HG02938 (cell line): ENCODE data around the gene LRRC14B.

Experiments used
- ATAC-seq: cut with Tn5 transposase; IDR thresholded peaks from one replicate; pipeline ENCODE4 v1.9.1; 2021; ENCODE audit warnings: mild to moderate bottlenecking, moderate library complexity; ENCODE audit not compliant: unreplicated experiment

Gene LRRC14B

DNA sequence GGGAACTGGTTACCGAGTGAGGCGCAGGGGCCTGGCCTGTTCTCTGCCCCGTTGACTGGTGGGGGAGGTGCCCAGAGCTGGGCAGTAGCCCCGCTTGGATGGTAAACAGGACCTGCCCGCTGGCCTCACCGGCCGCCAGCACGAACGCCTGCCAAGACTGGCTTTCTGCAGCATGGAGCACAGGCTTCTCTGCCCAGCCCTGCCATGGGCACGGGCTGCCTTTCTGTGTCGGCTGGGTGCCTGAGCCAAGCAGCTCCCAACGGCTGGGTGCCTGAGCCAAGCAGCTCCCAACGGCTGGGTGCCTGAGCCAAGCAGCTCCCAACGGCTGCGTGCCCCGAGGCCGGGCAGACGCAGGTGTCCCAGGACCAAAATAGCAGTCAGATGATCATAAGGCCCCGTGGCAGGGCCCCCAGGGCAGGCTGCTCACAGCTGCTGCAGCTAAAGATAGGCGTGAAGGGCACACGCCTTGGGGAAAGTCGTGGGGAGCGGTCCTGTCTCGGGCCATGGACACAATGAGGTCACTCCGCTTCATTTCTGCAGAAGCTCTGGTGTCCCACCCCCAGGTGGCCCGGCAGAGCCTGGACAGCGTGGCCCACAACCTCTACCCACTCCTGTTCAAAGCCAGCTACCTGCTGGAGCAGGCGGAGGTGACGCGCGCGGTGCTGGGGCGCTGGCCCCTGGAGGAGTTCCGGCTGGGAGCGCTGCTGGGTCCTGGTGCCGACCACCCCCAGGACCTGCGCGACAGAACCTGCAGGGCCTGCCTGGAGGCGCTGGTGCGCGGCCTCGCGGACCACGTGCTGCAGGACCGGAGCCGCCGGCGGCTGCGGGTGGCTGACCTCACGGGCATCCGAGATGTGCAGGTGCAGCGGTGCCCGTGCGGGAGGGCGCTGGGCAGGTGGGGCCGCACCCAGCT is at the start of gene LRRC14B:
Gene LRRC14B, plus strand, starts transcription at position 460 of the 913 bp plus-strand sequence. Its CDS starts 44 bp downstream, at position 504.
- no peak for ATAC-seq

DNA sequence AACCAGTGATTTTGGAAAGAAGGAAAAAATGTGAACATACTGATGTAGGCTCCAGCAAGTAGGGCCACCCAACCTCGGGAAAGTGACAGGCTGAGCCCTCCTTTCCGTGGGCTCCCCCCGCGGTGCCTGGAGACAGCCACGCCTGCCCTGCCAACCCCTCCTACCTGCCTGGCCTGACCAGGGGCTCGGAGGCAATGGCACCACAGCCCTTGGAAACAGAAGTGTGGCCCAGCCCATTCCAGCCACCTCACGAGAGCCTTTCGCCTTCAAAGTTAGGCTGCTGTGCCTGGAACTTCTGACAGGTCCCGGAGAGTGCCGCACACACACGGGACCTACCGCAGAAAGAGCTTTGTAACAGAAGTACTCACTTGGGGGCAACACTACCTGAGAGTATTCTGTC is 49.5 kb upstream of the LRRC14B start:
- ATAC-seq = no peak

DNA sequence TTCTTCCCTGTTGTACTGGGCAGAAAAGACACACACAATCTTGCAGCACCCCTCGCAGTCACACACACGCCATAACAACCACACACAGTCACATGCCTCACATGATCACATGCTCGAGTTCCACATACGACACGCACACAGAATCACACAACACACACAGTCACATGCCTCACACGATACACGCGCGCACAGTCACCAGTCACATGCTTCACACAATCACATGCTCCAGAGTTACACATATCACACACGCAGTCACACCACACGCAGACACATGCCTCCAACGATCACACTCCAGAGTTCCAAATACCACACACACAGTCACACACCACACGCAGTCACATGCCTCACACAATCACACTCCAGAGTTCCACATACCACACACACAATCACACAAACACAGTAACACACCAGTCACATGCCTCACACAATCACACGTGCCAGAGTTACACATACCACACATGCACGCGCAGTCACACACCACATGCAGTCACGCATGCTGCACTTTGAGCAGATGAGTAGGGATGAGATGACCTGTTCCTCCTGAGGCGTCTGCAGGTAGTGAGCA is 49.0 kb upstream of the LRRC14B start:
- ATAC-seq = no peak

DNA sequence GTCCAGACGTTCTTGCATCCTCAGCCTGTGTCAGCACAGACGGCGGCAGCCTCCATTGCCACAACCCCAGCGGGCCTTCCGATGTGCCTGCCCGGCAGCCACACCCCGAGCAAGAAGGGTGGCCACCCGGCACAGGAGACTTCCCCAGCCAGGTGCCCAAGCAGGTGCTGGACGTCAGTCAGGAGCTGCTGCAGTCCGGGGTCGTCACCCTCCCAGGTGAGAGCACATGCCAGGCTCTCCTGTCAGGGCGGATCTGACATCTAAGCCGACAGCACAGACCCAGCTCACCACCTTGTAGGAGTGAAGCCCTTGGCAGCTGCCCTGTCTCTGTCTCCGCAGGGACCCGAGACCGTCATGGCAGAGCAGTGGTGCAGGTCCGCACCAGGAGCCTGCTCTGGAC is 48.3 kb upstream of the LRRC14B start:
- ATAC-seq = no peak

DNA sequence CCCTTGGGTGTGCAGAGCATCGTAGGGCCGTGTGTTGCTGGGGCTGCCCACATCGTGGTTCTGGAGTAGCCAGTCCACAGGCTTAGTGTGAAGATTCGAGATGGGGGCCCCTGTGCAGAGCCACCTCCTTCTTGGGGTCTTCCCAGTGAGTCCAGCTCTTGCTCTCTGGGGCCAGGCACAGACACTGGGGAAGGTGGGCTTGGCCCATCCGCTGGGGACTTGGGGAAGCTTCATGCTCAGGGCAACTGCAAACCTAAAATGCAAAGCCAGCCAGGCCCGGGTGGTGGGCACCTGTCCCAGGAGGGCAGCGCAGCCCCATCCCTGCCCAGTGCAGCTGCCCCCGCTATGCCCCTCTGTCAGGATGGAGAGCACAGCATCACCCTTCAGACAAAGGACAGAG is 46.4 kb upstream of the LRRC14B start:
- no peak for ATAC-seq

DNA sequence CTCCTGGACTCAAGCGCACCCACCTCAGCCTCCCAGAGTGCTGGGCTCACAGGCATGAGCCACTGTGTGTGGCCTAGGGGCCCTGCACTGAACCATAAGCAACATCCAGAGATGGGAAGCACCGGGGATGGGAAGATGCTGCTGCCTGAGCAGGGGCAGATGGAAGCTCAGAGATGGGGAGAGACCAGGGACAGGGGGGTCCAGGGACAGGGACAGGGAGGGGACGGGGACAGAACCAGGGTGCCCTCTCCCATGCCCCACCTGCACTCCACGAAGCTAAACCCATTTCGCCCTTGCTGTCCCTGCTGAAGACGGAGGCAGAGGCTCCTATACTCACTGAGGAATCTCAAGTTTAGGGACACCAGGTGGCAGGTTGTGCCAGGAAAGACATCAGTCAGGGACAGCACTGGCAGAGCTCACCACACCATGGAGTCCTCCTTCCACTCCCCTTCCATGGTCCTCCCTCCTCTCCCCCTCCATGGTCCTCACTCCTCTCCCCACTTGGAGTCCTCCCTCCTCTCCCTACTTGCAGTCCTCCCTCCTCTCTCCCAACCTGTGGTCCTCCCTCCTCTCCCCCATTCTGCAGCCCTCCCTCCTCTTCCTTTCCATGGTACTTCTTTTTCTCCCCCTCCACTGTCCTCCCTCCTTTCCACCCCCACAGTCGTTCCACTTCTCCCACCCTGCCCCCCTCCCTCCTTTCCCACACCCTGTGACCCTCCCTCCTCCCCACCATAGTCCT is 45.5 kb upstream of the LRRC14B start:
- no peak for ATAC-seq

DNA sequence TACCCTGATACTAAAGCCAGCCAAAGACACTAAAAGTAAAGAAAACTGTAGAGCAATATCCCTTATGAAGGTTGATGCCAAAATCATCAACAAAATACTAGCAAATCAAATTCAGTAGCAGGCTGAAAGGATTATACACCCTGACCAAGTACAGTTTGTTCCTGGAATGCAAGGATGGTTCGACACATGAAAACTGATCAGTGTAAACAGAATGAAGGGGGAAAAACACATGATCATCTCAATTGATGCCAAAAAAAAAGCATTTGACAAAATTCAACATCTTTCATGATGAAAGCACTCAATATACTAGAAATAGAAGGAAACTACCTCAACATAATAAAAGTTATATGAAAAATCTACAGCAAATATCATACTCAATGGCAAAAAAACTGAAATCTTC is 43.5 kb upstream of the LRRC14B start:
- no peak for ATAC-seq

DNA sequence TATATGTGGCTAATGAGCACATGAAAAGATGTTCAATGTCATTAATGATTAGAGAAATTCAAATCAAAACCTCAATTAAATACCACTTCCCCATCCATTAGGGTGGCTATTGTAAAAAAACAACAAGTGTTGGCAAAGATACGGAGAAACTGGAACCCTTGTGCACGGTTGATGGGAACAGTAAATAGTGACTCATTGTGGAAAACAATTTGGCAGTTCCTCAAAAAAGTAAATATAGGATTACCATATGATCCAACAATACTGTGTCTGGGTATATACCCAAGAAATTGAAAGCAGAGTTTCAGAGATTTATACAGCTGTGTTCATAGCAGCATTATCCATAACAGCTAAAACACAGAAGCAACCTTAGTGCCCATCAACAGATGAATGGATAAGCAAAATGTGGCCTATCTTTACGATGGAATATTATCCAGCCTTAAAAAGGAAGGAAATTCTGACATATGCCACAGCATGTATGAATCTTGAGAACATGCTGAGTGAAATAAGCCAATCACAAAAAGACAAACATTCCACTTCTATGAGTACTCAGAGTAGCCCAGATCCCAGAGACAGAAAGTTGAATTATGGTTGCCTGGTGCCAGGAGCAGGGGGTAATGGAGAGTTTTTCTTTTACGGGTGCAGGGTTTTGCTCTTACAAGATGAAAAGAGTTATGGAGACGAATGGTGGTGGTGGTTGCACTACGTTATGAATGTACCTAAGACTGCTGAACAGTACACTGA is 41.4 kb upstream of the LRRC14B start:
- no peak for ATAC-seq

DNA sequence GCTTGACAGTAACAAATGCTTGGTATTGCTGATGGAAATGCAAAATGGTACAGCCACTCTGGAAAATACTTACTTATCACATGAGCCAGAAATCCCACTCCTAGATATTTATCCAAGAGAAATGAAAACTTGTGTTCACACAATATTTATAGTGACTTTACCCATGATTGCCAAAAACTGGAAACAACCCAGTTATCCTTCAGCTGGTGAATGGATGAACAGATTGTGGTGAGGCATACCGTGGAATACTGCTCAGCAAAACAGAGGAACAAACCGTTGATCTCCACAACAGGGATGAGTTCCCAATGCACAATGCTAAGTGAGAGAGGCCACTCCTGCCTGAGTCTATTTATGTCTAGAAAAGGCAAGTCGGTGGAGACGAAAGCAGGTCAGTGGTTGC is 40.5 kb upstream of the LRRC14B start:
- no peak for ATAC-seq

DNA sequence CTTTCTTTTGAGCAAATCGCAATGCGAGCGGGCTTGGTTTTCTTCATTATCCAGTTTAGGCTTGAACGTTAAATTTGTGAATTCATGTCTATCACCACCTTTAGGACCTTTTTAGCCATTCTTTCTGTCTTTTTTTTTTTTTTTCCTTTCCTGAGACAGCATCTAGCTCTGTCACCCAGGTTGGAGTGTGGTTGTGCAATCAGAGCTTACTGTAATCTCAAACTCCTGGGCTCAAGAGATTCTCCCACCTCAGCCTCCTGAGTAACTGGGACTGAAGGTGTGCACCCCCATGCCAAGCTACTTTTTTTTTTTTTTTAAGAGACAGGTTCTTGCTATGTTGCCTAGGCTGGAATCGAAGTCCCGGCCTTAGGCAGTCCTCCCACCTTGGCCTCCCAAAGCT is 39.2 kb upstream of the LRRC14B start:
- ATAC-seq = no peak

DNA sequence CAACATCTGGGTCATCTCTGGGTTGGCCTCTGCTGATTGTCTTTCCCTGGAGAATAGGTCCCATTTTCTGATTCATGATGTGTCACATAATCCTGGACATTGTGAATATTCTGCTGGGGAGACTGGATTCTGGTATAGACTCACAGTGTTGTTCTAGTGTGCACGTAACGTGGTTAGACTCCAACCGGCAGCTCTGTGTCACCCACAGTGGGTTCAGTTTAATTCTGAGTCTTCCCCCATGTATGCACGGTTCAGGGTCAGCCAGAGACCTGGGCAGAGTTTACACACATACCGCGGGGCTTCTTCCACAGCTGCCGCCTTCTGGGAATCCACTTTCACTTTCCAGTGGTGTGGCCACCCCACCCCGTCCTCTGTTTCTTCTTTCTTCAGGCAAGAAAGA is 38.0 kb upstream of the LRRC14B start:
- ATAC-seq = no peak

DNA sequence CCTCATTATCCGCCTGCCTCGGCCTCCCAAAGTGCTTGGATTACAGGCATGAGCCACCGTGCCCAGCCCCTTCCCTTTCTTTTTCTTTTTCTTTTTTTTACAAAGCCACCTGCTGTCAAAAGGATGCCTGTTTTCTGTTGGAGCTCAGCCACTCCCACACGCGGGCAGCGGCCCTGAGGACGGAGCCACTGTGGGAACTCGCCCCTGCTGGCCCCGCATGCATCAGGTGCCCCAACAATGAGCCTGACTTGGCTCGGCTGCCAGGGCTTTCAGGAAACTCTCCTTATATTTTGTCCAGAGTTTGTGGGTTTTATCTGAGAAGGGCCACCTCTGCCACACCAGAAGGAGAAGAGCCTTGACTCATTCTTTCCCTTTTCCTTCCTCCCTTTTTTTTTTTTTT is 37.1 kb upstream of the LRRC14B start:
- no peak for ATAC-seq

DNA sequence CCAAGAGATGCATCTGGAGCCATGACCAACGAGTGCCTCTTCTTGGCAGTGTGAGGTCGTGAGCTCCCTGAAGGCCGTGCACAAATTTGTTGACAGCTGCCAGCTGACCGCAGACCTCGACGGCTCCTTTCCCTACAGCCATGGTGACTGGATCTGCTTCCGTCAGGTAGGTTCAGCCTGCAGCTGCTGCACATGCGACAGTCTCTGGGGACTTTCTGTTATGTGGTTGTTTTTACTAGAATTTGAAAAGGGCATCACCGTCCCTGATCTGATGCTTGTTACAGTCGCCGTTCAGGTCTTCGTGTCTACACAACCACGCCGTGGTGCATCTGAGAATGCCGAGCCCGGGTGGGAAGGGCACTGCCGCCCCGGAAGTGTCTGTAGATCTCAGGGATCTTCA is 36.5 kb upstream of the LRRC14B start:
- ATAC-seq = no peak

DNA sequence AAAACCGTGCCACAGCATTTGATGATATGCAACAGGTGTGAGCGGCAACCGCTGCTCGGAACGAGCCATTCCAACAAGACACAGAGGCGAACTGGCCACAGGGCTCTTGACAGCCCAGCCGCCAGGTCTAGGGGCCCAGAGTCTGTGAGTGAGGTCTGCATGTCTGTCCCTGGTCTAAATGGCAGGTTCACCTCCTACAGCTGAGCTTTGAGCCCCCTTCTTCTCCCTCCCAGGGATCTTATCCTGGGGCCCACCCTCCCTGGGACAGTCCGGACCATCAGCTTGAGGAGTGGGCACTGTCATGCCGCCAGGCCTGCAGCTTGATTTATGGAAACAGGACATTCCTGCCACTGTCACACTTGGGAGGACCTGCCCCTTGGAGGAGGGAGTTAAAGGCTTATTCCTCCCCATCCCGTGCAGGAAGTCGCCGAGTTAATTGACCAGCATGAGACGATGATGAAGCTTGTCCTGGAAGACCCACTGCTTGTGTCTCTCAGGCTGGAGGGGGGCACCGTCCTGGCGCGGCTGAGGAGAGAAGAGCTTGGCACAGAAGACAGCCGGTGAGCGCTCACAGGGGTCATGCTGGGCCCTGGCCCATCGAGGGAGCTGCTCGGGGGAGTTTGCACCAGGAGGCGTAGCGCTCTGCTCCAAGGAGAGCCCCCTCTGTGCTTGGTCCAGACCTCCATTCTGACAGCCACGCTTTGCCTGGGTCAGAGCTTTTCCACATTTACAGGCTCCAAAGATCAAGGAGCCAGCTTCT is 35.5 kb upstream of the LRRC14B start:
- ATAC-seq = no peak

DNA sequence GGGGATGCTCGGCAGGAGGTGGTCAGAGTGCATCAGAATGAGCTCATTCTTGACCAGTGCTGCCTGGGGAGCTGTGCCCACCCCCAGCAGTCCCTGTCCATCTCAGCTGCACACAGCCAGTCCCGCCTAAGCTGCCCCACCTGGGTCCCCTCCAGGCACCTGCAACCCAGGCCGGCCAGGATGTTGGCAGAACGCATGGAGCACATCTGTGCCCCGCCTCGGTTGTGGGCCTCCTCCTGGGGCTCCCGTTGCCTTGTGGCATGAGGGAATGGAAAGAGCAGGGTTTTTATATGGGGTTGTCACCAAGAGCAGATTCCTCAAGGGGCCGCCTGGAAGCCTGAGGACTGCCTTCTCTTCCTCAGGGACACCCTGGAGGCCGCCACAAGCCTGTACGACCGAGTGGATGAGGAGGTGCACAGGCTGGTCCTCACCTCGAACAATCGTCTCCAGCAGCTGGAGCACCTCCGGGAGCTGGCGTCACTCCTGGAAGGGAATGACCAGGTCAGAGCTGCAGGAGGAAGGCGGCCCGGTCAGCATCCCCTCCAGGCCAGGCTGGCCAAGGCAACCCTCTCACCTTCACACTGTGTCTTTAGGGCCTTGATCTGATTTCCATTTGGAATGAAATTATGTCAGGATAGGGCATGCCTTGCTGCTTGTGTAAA is 34.8 kb upstream of the LRRC14B start:
- no peak for ATAC-seq

DNA sequence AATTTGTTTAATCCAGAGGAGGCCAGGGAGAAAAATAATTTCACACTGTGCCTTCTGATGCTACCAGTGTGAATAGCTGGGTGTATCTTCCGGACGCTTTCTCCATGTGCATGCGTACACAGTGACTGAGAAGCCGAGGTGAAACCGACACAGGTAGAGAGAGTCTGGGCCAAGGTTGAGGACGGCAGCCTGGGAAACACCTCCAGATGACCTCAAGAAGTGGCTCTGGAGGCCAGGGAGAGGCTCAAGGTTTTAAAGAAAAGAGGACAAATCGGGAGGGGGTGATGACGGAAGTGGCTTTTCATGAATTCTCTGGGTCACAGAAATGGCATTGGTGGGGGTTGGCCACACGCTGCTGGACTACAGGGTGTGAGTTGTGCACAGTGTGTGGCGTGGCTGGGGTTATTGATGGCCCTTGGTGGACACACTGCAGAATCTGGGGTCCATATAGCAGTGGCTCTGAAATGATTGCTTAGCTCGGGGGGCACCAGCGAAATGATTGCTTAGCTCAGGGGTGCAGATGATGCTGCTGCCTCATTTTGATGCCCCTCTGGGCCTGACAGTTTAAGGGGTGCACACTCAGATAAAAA is 34.1 kb upstream of the LRRC14B start:
- ATAC-seq = no peak

DNA sequence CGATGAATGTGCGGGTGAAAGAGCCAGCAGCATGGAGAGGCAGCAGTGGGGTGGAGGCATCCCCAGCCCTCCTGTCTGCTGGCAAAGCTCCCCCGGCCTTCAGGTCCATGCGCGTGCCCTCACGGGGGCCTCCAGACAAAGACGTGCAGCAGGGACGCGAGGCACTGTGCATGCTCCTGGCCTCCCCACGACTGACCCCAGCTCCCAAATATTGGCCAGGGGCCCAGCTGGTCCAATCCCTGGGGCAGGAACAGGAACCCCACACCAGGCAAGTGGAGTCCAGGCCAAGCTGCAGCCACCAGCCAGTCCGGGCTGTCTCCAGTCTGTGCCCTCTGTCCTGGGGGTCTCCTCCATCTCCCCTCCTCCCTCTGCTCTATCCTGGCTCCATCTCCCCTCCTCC is 33.5 kb upstream of the LRRC14B start:
- ATAC-seq = no peak

DNA sequence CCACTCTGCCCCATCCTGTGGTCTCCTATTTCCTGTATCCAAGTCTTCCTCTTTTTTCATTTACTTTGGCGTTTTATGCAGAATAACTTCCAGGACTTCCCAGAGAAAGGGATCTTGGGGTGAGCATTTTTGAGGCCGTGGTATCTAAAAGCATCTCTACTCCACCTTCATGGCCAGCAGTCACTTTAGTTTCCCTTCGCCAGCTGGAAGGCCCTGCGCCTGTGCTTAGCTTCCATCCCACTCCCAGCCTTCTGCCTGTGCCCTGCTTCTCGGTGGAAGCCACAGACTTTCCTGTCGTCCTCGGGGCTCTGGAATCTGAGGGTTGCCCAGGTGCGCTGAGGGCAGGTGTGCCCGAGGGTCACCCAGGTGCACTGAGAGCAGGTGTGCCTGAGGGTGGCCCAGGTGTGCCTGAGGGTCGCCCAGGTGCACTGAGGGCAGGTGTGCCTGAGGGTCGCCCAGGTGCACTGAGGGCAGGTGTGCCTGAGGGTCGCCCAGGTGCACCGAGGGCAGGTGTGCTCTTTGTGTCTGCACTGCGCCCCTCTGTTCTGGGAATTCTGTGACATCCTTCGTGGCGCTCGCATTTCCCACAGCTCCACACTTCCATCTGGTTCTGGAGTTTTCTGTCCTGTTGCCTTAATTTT is 32.4 kb upstream of the LRRC14B start:
- ATAC-seq = no peak
